Activated CD4-positive, alpha-beta T cell treated with anti-CD3 and anti-CD28 coated beads for 36 hours (primary cell): ENCODE measurements around the gene DCTN2. TPM values are rescaled to one million over a fixed set of nuclear protein-coding genes. Genes with fewer than 3 reads are reported as not detected.
A peak's percentile ranks its signal among the peaks of the same experiment; 100 is the strongest.
"Not testable (repeated sequence)": the region's sequence is repeated elsewhere in the genome, so short reads cannot be mapped to it uniquely, and the experiment has no call there.

ENCODE experiments used
- ATAC-seq: fragments of 200-7000 bp; cut with Tn5 transposase; one replicate; pipeline ENCODE4 v1.10.0; 2021; ENCODE audit warnings: mild to moderate bottlenecking, moderate library complexity
- CTCF ChIA-PET: fragments of 350-600 bp; sonication (Branson Sonifier 250); formaldehyde crosslinking; loops from one replicate; lab custom pipeline; 2021; ENCODE audit warnings: antibody characterized with exemption; lab: Charles Lee
- POLR2A ChIA-PET: fragments of 350-600 bp; sonication (Branson Sonifier 250); formaldehyde crosslinking; loops from one replicate; lab custom pipeline; 2021; ENCODE audit warnings: antibody characterized with exemption, inconsistent platforms; lab: Charles Lee
- DNase-seq: peaks from one replicate; pipeline ENCODE4 v3.0.0-alpha.2; 2020
- H3K27ac Mint-ChIP-seq: one replicate; pipeline ENCODE4 v1.8.0; 2021; ENCODE audit warnings: mixed read lengths
- H3K27me3 Mint-ChIP-seq: one replicate; pipeline ENCODE4 v1.8.0; 2021; ENCODE audit warnings: mixed read lengths
- H3K36me3 Mint-ChIP-seq: one replicate; pipeline ENCODE4 v1.8.0; 2021; ENCODE audit warnings: low read depth, mixed read lengths
- H3K4me1 Mint-ChIP-seq: one replicate; pipeline ENCODE4 v1.8.0; 2021; ENCODE audit warnings: mixed read lengths
- H3K4me3 Mint-ChIP-seq: one replicate; pipeline ENCODE4 v1.8.0; 2021; ENCODE audit warnings: mild to moderate bottlenecking, moderate library complexity, mixed read lengths
- H3K9me3 Mint-ChIP-seq: one replicate; pipeline ENCODE4 v1.8.0; 2021; ENCODE audit warnings: low read depth, mixed read lengths
- intact Hi-C, 2 experiments: fragments of 100-400 bp; cut with DNase I in 1 of 2; cut with micrococcal nuclease in 1 of 2; formaldehyde crosslinking; loops; one replicate each; pipeline versions ENCODE4 v1.14.2 to v1.15.1; 2022 to 2024; cut with DNase I, micrococcal nuclease
- total RNA-seq, 2 experiments: library from RNA; stranded (reverse); gene quantifications; one replicate each; pipeline ENCODE4 v1.2.3, GENCODE V29; 2021

Gene DCTN2
- total RNA-seq, 2 experiments from 2014 or later: 69.7 to 81.2 TPM

- intact Hi-C loops: no loop called here
- Mint-ChIP-seq H3K27me3 (no peaks in the 10 kb centered on the region), H3K9me3 (peaks cover 2% of the 10 kb centered on the region), H3K36me3 (peaks cover 71% of the 10 kb centered on the region), H3K4me1 (peaks cover 11% of the 10 kb centered on the region), H3K27ac (peak overlapping the region; percentile 38), H3K4me3 (no peak overlapping the region)
- CTCF ChIA-PET: interaction anchor here (0.6 to 1.4 kb wide), 2 partner anchors 39 to 781 kb away, joined by 3 to 5 read pairs; partner anchors contain the start of gene GLI1
- no peak for DNase-seq
- ATAC-seq: no peak
- POLR2A ChIA-PET: interaction anchor here (0.7 to 1.3 kb wide), 2 partner anchors 17 to 20 kb away, joined by 4 to 7 read pairs; no protein-coding TSS in a partner anchor
Observed at GRCh38 chr12:57497223-57498131, 49.5 kb downstream of the DCTN2 start.

GRCh38 chr12:57496822-57497221 is 50.2 kb downstream of the DCTN2 start:
- ATAC-seq (peak; percentile 69), DNase-seq (no peak)
- H3K4me1 Mint-ChIP-seq: peaks cover 11% of the 10 kb centered on the region
- intact Hi-C loops: no loop called here
- H3K27me3 Mint-ChIP-seq: no peaks in the 10 kb centered on the region
- peaks cover 71% of the 10 kb centered on the region for H3K36me3 Mint-ChIP-seq
- CTCF ChIA-PET: interaction anchor here (1.4 kb wide), 1 partner anchor 38 kb away, joined by 5 read pairs; the partner anchor contains the start of gene GLI1
- H3K9me3 Mint-ChIP-seq: peaks cover 2% of the 10 kb centered on the region
- POLR2A ChIA-PET: interaction anchor here (0.7 to 1.3 kb wide), 2 partner anchors 17 to 20 kb away, joined by 4 to 7 read pairs; no protein-coding TSS in a partner anchor
- peak overlapping the region; percentile 38 for H3K27ac Mint-ChIP-seq
- no peak overlapping the region for H3K4me3 Mint-ChIP-seq

- ATAC-seq, CTCF ChIA-PET, DNase-seq, H3K4me3 Mint-ChIP-seq, H3K9me3 Mint-ChIP-seq, H3K27me3 Mint-ChIP-seq, intact Hi-C loops, POLR2A ChIA-PET, H3K27ac Mint-ChIP-seq: not testable (repeated sequence)
- H3K4me1 Mint-ChIP-seq: peaks cover 17% of the 10 kb centered on the region
- H3K36me3 Mint-ChIP-seq: peaks cover 70% of the 10 kb centered on the region
Observed at GRCh38 chr12:57495051-57495701, 51.8 kb downstream of the DCTN2 start.

- ATAC-seq (peak; percentile 17), DNase-seq (no peak)
- H3K4me1 Mint-ChIP-seq: peaks cover 29% of the 10 kb centered on the region
- no peak overlapping the region for H3K4me3 Mint-ChIP-seq
- peaks cover 66% of the 10 kb centered on the region for H3K36me3 Mint-ChIP-seq
- intact Hi-C loops: no loop called here
- H3K27me3 Mint-ChIP-seq: no peaks in the 10 kb centered on the region
- no peaks in the 10 kb centered on the region for H3K9me3 Mint-ChIP-seq
- ChIA-PET CTCF (interaction anchor here (0.7 to 1.5 kb wide), 4 partner anchors 14 to 20 kb away, joined by 3 to 6 read pairs (median 4); no protein-coding TSS in a partner anchor), POLR2A (interaction anchor here (0.7 kb wide), 2 partner anchors 21 to 1153 kb away, joined by 3 to 4 read pairs; partner anchors contain the start of gene IL23A)
- peak overlapping the region; percentile 62 for H3K27ac Mint-ChIP-seq
Observed at GRCh38 chr12:57491393-57492280, 55.4 kb downstream of the DCTN2 start.

GRCh38 chr12:57490126-57490525 is 56.9 kb downstream of the DCTN2 start:
- ChIA-PET POLR2A (interaction anchor here (0.9 kb wide), 1 partner anchor 28 kb away, joined by 6 read pairs; no protein-coding TSS in a partner anchor), CTCF (interaction anchor here (1.0 to 1.7 kb wide), 3 partner anchors 13 to 57 kb away, joined by 3 to 5 read pairs (median 3); partner anchors contain the start of gene DCTN2)
- H3K27ac Mint-ChIP-seq: no peak overlapping the region
- peak overlapping the region; percentile 100 for H3K4me3 Mint-ChIP-seq
- no peak for DNase-seq
- H3K4me1 Mint-ChIP-seq: peaks cover 27% of the 10 kb centered on the region
- peaks cover 53% of the 10 kb centered on the region for H3K36me3 Mint-ChIP-seq
- no peaks in the 10 kb centered on the region for H3K27me3 Mint-ChIP-seq
- H3K9me3 Mint-ChIP-seq: no peaks in the 10 kb centered on the region
- ATAC-seq: no peak
- intact Hi-C loops: no loop called here

GRCh38 chr12:57489157-57489641 is 57.8 kb downstream of the DCTN2 start:
- H3K4me1 Mint-ChIP-seq: peaks cover 27% of the 10 kb centered on the region
- no peaks in the 10 kb centered on the region for H3K27me3 Mint-ChIP-seq
- peak overlapping the region; percentile 100 for H3K4me3 Mint-ChIP-seq
- DNase-seq (no peak), ATAC-seq (no peak)
- peak overlapping the region; percentile 94 for H3K27ac Mint-ChIP-seq
- intact Hi-C loops: loop anchor here in 1 of 2 experiments (2.0 kb wide), 2 partner anchors 14 to 30 kb away; partner anchors contain the start of gene GLI1
- H3K9me3 Mint-ChIP-seq: no peaks in the 10 kb centered on the region
- ChIA-PET POLR2A (no interaction called here), CTCF (interaction anchor here (0.7 to 1.7 kb wide), 4 partner anchors 9 to 36 kb away, joined by 3 to 4 read pairs (median 4); partner anchors contain the start of gene ARHGAP9)
- H3K36me3 Mint-ChIP-seq: peaks cover 51% of the 10 kb centered on the region

GRCh38 chr12:57488402-57489156 is 58.4 kb downstream of the DCTN2 start:
- ATAC-seq: no peak

GRCh38 chr12:57487597-57488401 is 59.2 kb downstream of the DCTN2 start, which contains the start of gene MARS1:
Gene MARS1, plus strand, starts transcription at chr12:57488068. Its CDS starts 23 bp downstream, at chr12:57488091.
- intact Hi-C loops: loop anchor here (1.0 to 2.0 kb wide), 10 partner anchors 8 to 762 kb away; partner anchors contain the start of genes DCTN2 (in 2 of the 2), DDIT3 (in 2 of the 2), ARHGAP9 (in 1 of the 2) and GLI1 (in 1 of the 2)
- H3K36me3 Mint-ChIP-seq: peaks cover 51% of the 10 kb centered on the region
- H3K4me3 Mint-ChIP-seq: peak within 1 kb of the TSS; percentile 100
- peak within 1 kb of the TSS; percentile 94 for H3K27ac Mint-ChIP-seq
- H3K27me3 Mint-ChIP-seq: no peaks in the 10 kb centered on the region
- ChIA-PET POLR2A (interaction anchor here (0.6 to 1.6 kb wide), 3 partner anchors 21 to 35 kb away, joined by 3 to 4 read pairs (median 4); no protein-coding TSS in a partner anchor), CTCF (interaction anchor here (0.7 to 2.4 kb wide), 5 partner anchors 10 to 65 kb away, joined by 3 to 25 read pairs (median 4); no protein-coding TSS in a partner anchor)
- H3K4me1 Mint-ChIP-seq: peaks cover 35% of the 10 kb centered on the region
- DNase-seq (peak; percentile 96), ATAC-seq (peak; percentile 98)
- no peaks in the 10 kb centered on the region for H3K9me3 Mint-ChIP-seq

More at GRCh38 chr12:57488402-57489156, 58.4 kb downstream of the DCTN2 start:
- CTCF ChIA-PET: interaction anchor here (0.6 to 1.7 kb wide), 4 partner anchors 8 to 1209 kb away, joined by 3 to 4 read pairs (median 3); partner anchors contain the start of gene ARHGAP9
- Mint-ChIP-seq H3K4me1 (peaks cover 27% of the 10 kb centered on the region), H3K27me3 (no peaks in the 10 kb centered on the region), H3K36me3 (peaks cover 51% of the 10 kb centered on the region), H3K9me3 (no peaks in the 10 kb centered on the region), H3K4me3 (peak overlapping the region; percentile 100), H3K27ac (peak overlapping the region; percentile 94)
- POLR2A ChIA-PET: interaction anchor here (1.6 kb wide), 1 partner anchor 26 kb away, joined by 4 read pairs; no protein-coding TSS in a partner anchor
- DNase-seq: no peak
- intact Hi-C loops: loop anchor here (1.0 to 2.0 kb wide), 5 partner anchors 9 to 59 kb away; partner anchors contain the start of genes DDIT3 (in 2 of the 2), ARHGAP9 (in 1 of the 2), DCTN2 (in 1 of the 2) and GLI1 (in 1 of the 2)
